GM12892 (cell line): Measurements from ENCODE around the gene CERS6.

Experiments used
- POLR2A ChIP-seq: IDR thresholded peaks from 2 replicates; pipeline ENCODE4 v1.6.1; 2011; ENCODE audit warnings: low read depth, low read length, control low read depth
- POLR2AphosphoS5 ChIP-seq: IDR thresholded peaks from 2 replicates; pipeline ENCODE4 v1.6.1; 2011; ENCODE audit warnings: low read depth, low read length, control low read depth
- TAF1 ChIP-seq: IDR thresholded peaks from 2 replicates; pipeline ENCODE4 v1.6.1; 2011; ENCODE audit warnings: low read depth, mild to moderate bottlenecking, control low read depth, low read length, borderline replicate concordance

GRCh38 chr2:168611896-168612650 lies 156.0 kb downstream of the CERS6 start:
- TF ChIP-seq POLR2AphosphoS5 (no peak), POLR2A (no peak), TAF1 (no peak)
